HepG2 (cell line): ENCODE data around the gene PSMD12. TPM values are rescaled to one million over a fixed set of nuclear protein-coding genes. Genes with fewer than 3 reads are reported as not detected.

Source experiments
- CCDC6 ChIP-seq: sonication (generic); formaldehyde crosslinking; IDR thresholded peaks from 2 replicates; pipeline ENCODE4 v1.8.1; 2022; ENCODE audit warnings: mild to moderate bottlenecking, missing genetic modification reagents, moderate library complexity
- HDAC1 ChIP-seq: sonication (generic); formaldehyde crosslinking; IDR thresholded peaks from 2 replicates; pipeline ENCODE4 v1.5.1; 2020; ENCODE audit warnings: mild to moderate bottlenecking, missing genetic modification reagents
- NFE2 ChIP-seq: sonication (generic); formaldehyde crosslinking; IDR thresholded peaks from 2 replicates; pipeline ENCODE4 v1.4.0; 2020; ENCODE audit warnings: missing genetic modification reagents
- RARA ChIP-seq: IDR thresholded peaks from 2 replicates; pipeline ENCODE4 v1.6.1; 2016; ENCODE audit warnings: missing genetic modification reagents, missing compliant biosample characterization
- RELA ChIP-seq: sonication (generic); formaldehyde crosslinking; IDR thresholded peaks from 2 replicates; pipeline ENCODE4 v1.4.0; 2020; ENCODE audit warnings: missing genetic modification reagents
- SNAPC2 ChIP-seq: sonication (generic); formaldehyde crosslinking; IDR thresholded peaks from 2 replicates; pipeline ENCODE4 v1.8.1; 2022; ENCODE audit warnings: mild to moderate bottlenecking, missing genetic modification reagents
- ZBTB40 ChIP-seq, 2 experiments: fragments of 450-650 bp in 1 of 2; sonication (generic) in 1 of 2; formaldehyde crosslinking in 1 of 2; IDR thresholded peaks; 2 replicates each; pipeline versions ENCODE4 v1.6.1 to v1.8.0; 2016 to 2022; ENCODE audit warnings: antibody characterized with exemption in 1 of 2, mild to moderate bottlenecking in 1 of 2, missing genetic modification reagents in 1 of 2
- ZBTB43 ChIP-seq: sonication (generic); formaldehyde crosslinking; conservative IDR thresholded peaks from 2 replicates; pipeline ENCODE4 v1.4.0; 2020; ENCODE audit warnings: missing genetic modification reagents
- ZFP91 ChIP-seq: sonication (generic); formaldehyde crosslinking; IDR thresholded peaks from 2 replicates; pipeline ENCODE4 v1.9.0; 2022; ENCODE audit warnings: missing genetic modification reagents, mild to moderate bottlenecking, borderline replicate concordance
- ZNF609 ChIP-seq: sonication (generic); formaldehyde crosslinking; IDR thresholded peaks from 2 replicates; pipeline ENCODE4 v1.4.0; 2020; ENCODE audit warnings: mild to moderate bottlenecking, missing genetic modification reagents, borderline replicate concordance
- ZNF776 ChIP-seq: sonication (generic); formaldehyde crosslinking; IDR thresholded peaks from 2 replicates; pipeline ENCODE4 v1.4.0; 2020; ENCODE audit warnings: mild to moderate bottlenecking, missing genetic modification reagents
- polyA plus RNA-seq, 8 experiments: library from polyadenylated mRNA; depleted of rRNA in 3 of 8; stranded (reverse) in 7 of 8; unstranded in 1 of 8; fragments of >200 nt; fragmentation: Illumina TruSeq in 4 of 8; extraction: Trizol in 4 of 8; gene quantifications; 2 replicates each; pipeline versions ENCODE4 v1.2.1 to v1.2.3, GENCODE V29; 2011 to 2016; ENCODE audit warnings: low read depth in 4 of 8, missing spikeins in 1 of 8, mixed read lengths in 1 of 8; ENCODE audit not compliant: insufficient read depth in 1 of 8
- total RNA-seq, 5 experiments: library from RNA; depleted of rRNA; stranded (reverse); fragments of >200 nt; fragmentation: Illumina TruSeq; extraction: Trizol; gene quantifications; 2 replicates each; pipeline ENCODE4 v1.2.3, GENCODE V29; 2016; ENCODE audit warnings: low read depth in 1 of 5

PSMD12 gene
- total and polyA plus RNA-seq, 2 of the 13 experiments (the other 11 are each of a cell fraction or from before 2014, with no cell fraction given) = 27.4 to 71.7 TPM

- peak; percentile 29; the same call in 1 of the 2 replicates for TF ChIP-seq SNAPC2 (CRISPR knock-in tag)
- TF ChIP-seq HDAC1 (CRISPR knock-in tag) = 0 out of 2 replicates have a peak, but pooled peaks have one; percentile 13
- no peak for TF ChIP-seq ZFP91 (CRISPR knock-in tag)
- no peak for TF ChIP-seq ZNF776
- TF ChIP-seq ZBTB43 (CRISPR knock-in tag) = no peak
- no peak for TF ChIP-seq CCDC6 (CRISPR knock-in tag)
- no peak for TF ChIP-seq ZBTB40 (IDR thresholded peaks at IDR 0.05)
- TF ChIP-seq ZBTB40 (CRISPR knock-in tag; IDR thresholded peaks at IDR 0.05) = no peak
- TF ChIP-seq RELA (CRISPR knock-in tag) = no peak
- no peak; the same call in 1 of the 2 replicates for TF ChIP-seq RARA (CRISPR knock-in tag)
- TF ChIP-seq ZNF609 = no peak
- TF ChIP-seq NFE2 (CRISPR knock-in tag) = no peak
Measured at GRCh38 chr17:67374329-67375053, 8.1 kb upstream of the PSMD12 start (continued).
